Smooth muscle cell (in vitro differentiated cells): ENCODE measurements around the gene CDC14B. TPM values are rescaled to one million over a fixed set of nuclear protein-coding genes. Genes with fewer than 3 reads are reported as not detected.

Experiments
- DNase-seq: peaks from one replicate; lab custom pipeline; 2025; ENCODE audit not compliant: unreplicated experiment; lab: John Stamatoyannopoulos, UW
- H2AFZ ChIP-seq: fragments of 200-600 bp; sonication (generic); 2 replicates; pipeline ENCODE4 v1.6.0; 2016; ENCODE audit warnings: antibody characterized with exemption, low read depth, mild to moderate bottlenecking
- H3F3A ChIP-seq: fragments of 200-600 bp; sonication (generic); 2 replicates; pipeline ENCODE4 v1.6.0; 2017; ENCODE audit warnings: antibody characterized with exemption, low read depth
- H3K27ac ChIP-seq: fragments of 200-600 bp; sonication (generic); 2 replicates; pipeline ENCODE4 v1.5.1; 2016; ENCODE audit warnings: low read depth, mild to moderate bottlenecking
- H3K27me3 ChIP-seq: fragments of 200-600 bp; sonication (generic); 2 replicates; pipeline ENCODE4 v1.6.1; 2016; ENCODE audit warnings: low read depth, mild to moderate bottlenecking
- H3K36me3 ChIP-seq: fragments of 200-600 bp; sonication (generic); 2 replicates; pipeline ENCODE4 v1.5.1; 2016; ENCODE audit warnings: low read depth
- H3K4me1 ChIP-seq: fragments of 200-600 bp; sonication (generic); 2 replicates; pipeline ENCODE4 v1.5.1; 2016; ENCODE audit warnings: low read depth
- H3K4me2 ChIP-seq: fragments of 200-600 bp; sonication (generic); 2 replicates; pipeline ENCODE4 v1.6.0; 2016; ENCODE audit warnings: mild to moderate bottlenecking
- H3K4me3 ChIP-seq: fragments of 200-600 bp; sonication (generic); 2 replicates; pipeline ENCODE4 v1.5.1; 2016; ENCODE audit warnings: mild to moderate bottlenecking
- H3K79me2 ChIP-seq: fragments of 200-600 bp; sonication (generic); 2 replicates; pipeline ENCODE4 v1.6.0; 2016; ENCODE audit warnings: low read depth, mild to moderate bottlenecking
- H3K9ac ChIP-seq: fragments of 200-600 bp; sonication (generic); 2 replicates; pipeline ENCODE4 v1.6.0; 2016; ENCODE audit warnings: low read depth
- H3K9me3 ChIP-seq: fragments of 200-600 bp; sonication (generic); replicated peaks from 2 replicates; pipeline ENCODE4 v1.5.1; 2016; ENCODE audit warnings: low read depth
- H4K20me1 ChIP-seq: fragments of 200-600 bp; sonication (generic); 2 replicates; pipeline ENCODE4 v1.6.0; 2016; ENCODE audit warnings: low read depth
- WGBS: methylation state at CpG from one replicate; pipeline ENCODE4 v1.1.7; 2016; ENCODE audit warnings: low lambda C conversion rate; 5-methylcytosine and 5-hydroxymethylcytosine counted together
- polyA plus RNA-seq: library from polyadenylated mRNA; unstranded; fragments of >200 nt; fragmentation: Nextera tagmentation; extraction: Ambion mirVana; gene quantifications from 2 replicates; pipeline ENCODE4 v1.2.1, GENCODE V29; 2016
- total RNA-seq: library from RNA; depleted of rRNA; stranded (reverse); fragments of >200 nt; gene quantifications from 2 replicates; pipeline ENCODE4 v1.2.3, GENCODE V29; 2014
- TF ChIP-seq, protein P1 (sequence below): fragments of 200-600 bp; sonication (generic); IDR thresholded peaks from 2 replicates; pipeline ENCODE4 v1.5.1; 2017; ENCODE audit warnings: borderline replicate concordance, mild to moderate bottlenecking, antibody characterized with exemption; ENCODE audit not compliant: insufficient read depth, poor library complexity, severe bottlenecking

The CDC14B gene
- total and polyA plus RNA-seq, 2 experiments from 2014 or later: 5.7 to 16.0 TPM

DNA sequence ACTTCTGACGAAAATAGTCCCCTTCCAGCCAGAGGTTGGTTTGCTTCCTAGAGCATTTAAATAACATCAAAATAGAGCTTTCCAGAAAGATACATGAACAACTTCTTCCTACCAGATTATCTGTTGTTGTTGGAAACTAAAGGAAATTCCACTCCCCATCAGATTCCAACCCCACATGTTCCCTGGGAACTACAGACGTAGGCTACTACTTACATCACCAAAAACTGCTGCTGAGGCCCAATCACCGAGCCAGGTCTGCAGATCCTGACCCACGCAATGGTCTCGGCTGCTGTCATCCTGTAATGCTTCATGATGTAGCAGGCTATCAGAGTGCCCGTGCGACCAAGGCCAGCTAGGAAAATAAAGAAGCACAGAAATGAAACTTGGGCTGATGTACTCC, 96.3 kb downstream of the CDC14B start:
- 90% methylated on average over 7 of the region's 7 CpGs for WGBS
- no peaks in the 10 kb centered on the region for H3K9me3 ChIP-seq
- no peak overlapping the region for H2AFZ ChIP-seq
- H3F3A ChIP-seq: no peaks in the 10 kb centered on the region
- H4K20me1 ChIP-seq: no peaks in the 10 kb centered on the region
- no peaks in the 10 kb centered on the region for H3K79me2 ChIP-seq
- H3K4me2 ChIP-seq: no peak overlapping the region
- no peak overlapping the region for H3K4me3 ChIP-seq
- no peaks in the 10 kb centered on the region for H3K27me3 ChIP-seq
- TF ChIP-seq, protein P1, sequence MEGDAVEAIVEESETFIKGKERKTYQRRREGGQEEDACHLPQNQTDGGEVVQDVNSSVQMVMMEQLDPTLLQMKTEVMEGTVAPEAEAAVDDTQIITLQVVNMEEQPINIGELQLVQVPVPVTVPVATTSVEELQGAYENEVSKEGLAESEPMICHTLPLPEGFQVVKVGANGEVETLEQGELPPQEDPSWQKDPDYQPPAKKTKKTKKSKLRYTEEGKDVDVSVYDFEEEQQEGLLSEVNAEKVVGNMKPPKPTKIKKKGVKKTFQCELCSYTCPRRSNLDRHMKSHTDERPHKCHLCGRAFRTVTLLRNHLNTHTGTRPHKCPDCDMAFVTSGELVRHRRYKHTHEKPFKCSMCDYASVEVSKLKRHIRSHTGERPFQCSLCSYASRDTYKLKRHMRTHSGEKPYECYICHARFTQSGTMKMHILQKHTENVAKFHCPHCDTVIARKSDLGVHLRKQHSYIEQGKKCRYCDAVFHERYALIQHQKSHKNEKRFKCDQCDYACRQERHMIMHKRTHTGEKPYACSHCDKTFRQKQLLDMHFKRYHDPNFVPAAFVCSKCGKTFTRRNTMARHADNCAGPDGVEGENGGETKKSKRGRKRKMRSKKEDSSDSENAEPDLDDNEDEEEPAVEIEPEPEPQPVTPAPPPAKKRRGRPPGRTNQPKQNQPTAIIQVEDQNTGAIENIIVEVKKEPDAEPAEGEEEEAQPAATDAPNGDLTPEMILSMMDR: no peak
- no peaks in the 10 kb centered on the region for H3K36me3 ChIP-seq
- H3K27ac ChIP-seq: no peak overlapping the region
- no peak overlapping the region for H3K9ac ChIP-seq
- no peak for DNase-seq
- no peaks in the 10 kb centered on the region for H3K4me1 ChIP-seq

DNA sequence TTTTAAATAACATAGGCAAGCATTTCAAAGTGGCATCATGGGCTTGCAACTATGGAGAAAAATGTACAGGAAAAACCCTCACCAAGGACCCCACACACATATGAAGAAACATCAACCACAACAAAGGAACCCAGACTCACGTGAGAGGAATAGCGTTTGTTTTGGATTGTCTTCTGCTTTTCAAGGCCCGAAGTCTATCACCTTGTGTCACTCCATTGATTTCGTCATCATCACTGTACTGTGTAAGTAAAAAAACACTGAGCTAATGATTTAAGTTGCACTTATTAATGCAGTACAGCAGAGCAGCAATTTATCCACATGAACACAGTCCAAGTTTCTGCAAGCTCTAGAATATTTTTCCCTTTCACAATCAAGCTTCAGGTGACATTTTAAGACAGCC, 97.3 kb downstream of the CDC14B start:
- TF ChIP-seq, protein P1: no peak
- no peaks in the 10 kb centered on the region for H3K9me3 ChIP-seq
- H3K4me1 ChIP-seq: no peaks in the 10 kb centered on the region
- no peak overlapping the region for H3K27ac ChIP-seq
- H4K20me1 ChIP-seq: no peaks in the 10 kb centered on the region
- no peaks in the 10 kb centered on the region for H3F3A ChIP-seq
- WGBS: 93% methylated on average over 4 of the region's 4 CpGs
- no peak for DNase-seq
- H3K4me2 ChIP-seq: no peak overlapping the region
- H2AFZ ChIP-seq: no peak overlapping the region
- H3K36me3 ChIP-seq: no peaks in the 10 kb centered on the region
- no peaks in the 10 kb centered on the region for H3K79me2 ChIP-seq
- H3K4me3 ChIP-seq: no peak overlapping the region
- no peaks in the 10 kb centered on the region for H3K27me3 ChIP-seq
- no peak overlapping the region for H3K9ac ChIP-seq

DNA sequence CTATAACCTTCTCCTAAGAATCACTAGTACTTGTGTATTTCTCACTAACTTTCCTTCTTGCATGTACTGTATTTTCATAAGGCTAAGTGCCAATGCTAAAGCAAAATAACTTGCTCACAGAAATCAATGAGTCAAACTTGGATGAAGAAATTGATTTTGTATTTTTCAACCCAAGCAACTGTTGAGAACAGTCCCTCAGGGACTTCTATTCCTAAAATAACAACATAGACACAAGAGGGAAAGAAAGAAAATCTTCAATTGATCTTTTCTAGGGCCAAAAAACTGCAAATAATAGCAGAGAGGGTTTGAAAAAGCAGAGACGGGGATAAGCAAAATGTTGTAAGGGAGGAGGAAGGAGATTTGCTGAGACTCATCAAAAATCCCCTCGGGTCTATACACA, 99.9 kb downstream of the CDC14B start:
- Histone ChIP-seq H3K79me2 (no peaks in the 10 kb centered on the region), H3K27ac (no peak overlapping the region), H3K27me3 (no peaks in the 10 kb centered on the region), H2AFZ (no peak overlapping the region), H3K9ac (no peak overlapping the region), H3K36me3 (no peaks in the 10 kb centered on the region), H3K4me3 (no peak overlapping the region), H3F3A (no peaks in the 10 kb centered on the region), H3K4me1 (no peaks in the 10 kb centered on the region), H3K4me2 (no peak overlapping the region), H4K20me1 (no peaks in the 10 kb centered on the region), H3K9me3 (no peaks in the 10 kb centered on the region)
- no peak for DNase-seq
- TF ChIP-seq, protein P1: no peak
- 88% methylated on average over 2 of the region's 2 CpGs for WGBS

DNA sequence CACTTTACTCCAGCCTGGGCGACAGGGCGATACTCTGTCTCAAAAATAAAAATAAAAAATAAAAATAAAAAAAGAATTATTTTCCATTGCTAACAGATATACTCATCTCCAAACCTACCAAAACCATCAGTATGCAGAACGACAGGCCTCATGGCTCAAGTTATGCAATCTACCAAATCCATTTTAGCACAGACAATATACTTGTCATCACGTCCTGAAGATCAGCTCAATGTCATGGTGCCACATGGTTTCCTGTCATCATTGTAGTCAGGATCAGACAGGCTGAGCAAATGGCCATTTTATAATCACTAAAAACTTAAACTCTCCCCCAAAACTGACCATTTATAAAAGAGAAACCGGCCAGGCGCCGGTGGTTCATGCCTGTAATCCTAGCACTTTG, 100.5 kb downstream of the CDC14B start:
- 98% methylated on average over 7 of the region's 7 CpGs for WGBS
- no peak overlapping the region for H3K27ac ChIP-seq
- TF ChIP-seq, protein P1: no peak

More for the DNA sequence above, 100.5 kb downstream of the CDC14B start:
- Histone ChIP-seq H3F3A (no peaks in the 10 kb centered on the region), H3K79me2 (no peaks in the 10 kb centered on the region), H4K20me1 (no peaks in the 10 kb centered on the region), H3K4me3 (no peak overlapping the region), H3K9me3 (no peaks in the 10 kb centered on the region), H3K4me2 (no peak overlapping the region), H3K27me3 (no peaks in the 10 kb centered on the region), H3K9ac (no peak overlapping the region), H3K36me3 (no peaks in the 10 kb centered on the region), H3K4me1 (peaks cover 7% of the 10 kb centered on the region), H2AFZ (no peak overlapping the region)
- DNase-seq: no peak
